ENCODE data around the gene CAST.

- TF ChIP-seq, protein P1, sequence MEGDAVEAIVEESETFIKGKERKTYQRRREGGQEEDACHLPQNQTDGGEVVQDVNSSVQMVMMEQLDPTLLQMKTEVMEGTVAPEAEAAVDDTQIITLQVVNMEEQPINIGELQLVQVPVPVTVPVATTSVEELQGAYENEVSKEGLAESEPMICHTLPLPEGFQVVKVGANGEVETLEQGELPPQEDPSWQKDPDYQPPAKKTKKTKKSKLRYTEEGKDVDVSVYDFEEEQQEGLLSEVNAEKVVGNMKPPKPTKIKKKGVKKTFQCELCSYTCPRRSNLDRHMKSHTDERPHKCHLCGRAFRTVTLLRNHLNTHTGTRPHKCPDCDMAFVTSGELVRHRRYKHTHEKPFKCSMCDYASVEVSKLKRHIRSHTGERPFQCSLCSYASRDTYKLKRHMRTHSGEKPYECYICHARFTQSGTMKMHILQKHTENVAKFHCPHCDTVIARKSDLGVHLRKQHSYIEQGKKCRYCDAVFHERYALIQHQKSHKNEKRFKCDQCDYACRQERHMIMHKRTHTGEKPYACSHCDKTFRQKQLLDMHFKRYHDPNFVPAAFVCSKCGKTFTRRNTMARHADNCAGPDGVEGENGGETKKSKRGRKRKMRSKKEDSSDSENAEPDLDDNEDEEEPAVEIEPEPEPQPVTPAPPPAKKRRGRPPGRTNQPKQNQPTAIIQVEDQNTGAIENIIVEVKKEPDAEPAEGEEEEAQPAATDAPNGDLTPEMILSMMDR (IDR thresholded peaks at IDR 0.05; ENCODE audit: borderline replicate concordance, extremely low read depth, low read length, poor library complexity, severe bottlenecking): no peak
- no peak for TF ChIP-seq EZH2 (IDR thresholded peaks at IDR 0.05; ENCODE audit: borderline replicate concordance, low read depth, low read length, severe bottlenecking)
Measured at GRCh38 chr5:96795626-96796025, 133.4 kb downstream of the CAST start.

Measured in DND-41 (cell line).